Activated T-helper 1 cell treated with Interleukin-2 at 50 U/mL for 16 hours (primary cell): ENCODE results near the gene NFU1.
A peak's percentile ranks its signal among the peaks of the same experiment; 100 is the strongest.

Experiments used
- DNase-seq: peaks from one replicate; pipeline ENCODE4 v3.0.0-alpha.2; 2020; ENCODE audit warnings: low read depth

The NFU1 gene

GRCh38 chr2:69436938-69437750 lies at the start of gene NFU1:
TSS of gene NFU1 (minus strand) at chr2:69437435. CDS start at chr2:69437422, 13 bp downstream.
- DNase-seq = peak; percentile 77

- no peak for DNase-seq
Observed at GRCh38 chr2:69483696-69484095, 46.5 kb upstream of the NFU1 start.

- no peak for DNase-seq
Observed at GRCh38 chr2:69483024-69483423, 45.8 kb upstream of the NFU1 start.

GRCh38 chr2:69482471-69482870 lies 45.2 kb upstream of the NFU1 start:
- no peak for DNase-seq

GRCh38 chr2:69481421-69481820 lies 44.2 kb upstream of the NFU1 start:
- DNase-seq = no peak

GRCh38 chr2:69477627-69478026 lies 40.4 kb upstream of the NFU1 start:
- no peak for DNase-seq

GRCh38 chr2:69474688-69475087 lies 37.5 kb upstream of the NFU1 start:
- no peak for DNase-seq

GRCh38 chr2:69471793-69472192 lies 34.6 kb upstream of the NFU1 start:
- no peak for DNase-seq

GRCh38 chr2:69470911-69471310 lies 33.7 kb upstream of the NFU1 start:
- no peak for DNase-seq

GRCh38 chr2:69469784-69470183 lies 32.5 kb upstream of the NFU1 start:
- DNase-seq = no peak

- no peak for DNase-seq
Observed at GRCh38 chr2:69469375-69469774, 32.1 kb upstream of the NFU1 start.

- DNase-seq = no peak
Observed at GRCh38 chr2:69466728-69467127, 29.5 kb upstream of the NFU1 start.

- no peak for DNase-seq
Observed at GRCh38 chr2:69465513-69466456, 28.6 kb upstream of the NFU1 start.

- DNase-seq = no peak
Observed at GRCh38 chr2:69464575-69464974, 27.3 kb upstream of the NFU1 start.

GRCh38 chr2:69462780-69463179 lies 25.5 kb upstream of the NFU1 start:
- DNase-seq = no peak

GRCh38 chr2:69461404-69461803 lies 24.2 kb upstream of the NFU1 start:
- no peak for DNase-seq

GRCh38 chr2:69459936-69460335 lies 22.7 kb upstream of the NFU1 start:
- DNase-seq = no peak

- no peak for DNase-seq
Observed at GRCh38 chr2:69456950-69457445, 19.8 kb upstream of the NFU1 start.

- no peak for DNase-seq
Observed at GRCh38 chr2:69456154-69456553, 18.9 kb upstream of the NFU1 start.

GRCh38 chr2:69454976-69455375 lies 17.7 kb upstream of the NFU1 start:
- DNase-seq = no peak

GRCh38 chr2:69453475-69454129 lies 16.4 kb upstream of the NFU1 start:
- DNase-seq = no peak

GRCh38 chr2:69452687-69453086 lies 15.5 kb upstream of the NFU1 start:
- no peak for DNase-seq
